GM18951 (cell line): Measurements from ENCODE around the gene CAMTA1.
"Not testable (repeated sequence)": the region's sequence is repeated elsewhere in the genome, so short reads cannot be mapped to it uniquely, and the experiment has no call there.

Source experiments
- POLR2A ChIP-seq: IDR thresholded peaks from 4 replicates; pipeline ENCODE4 v1.6.1; 2011; ENCODE audit warnings: mild to moderate bottlenecking; ENCODE audit not compliant: insufficient read length, insufficient read depth; ENCODE audit errors: extremely low read depth
- in situ Hi-C: fragments of 300-500 bp; cut with MboI; formaldehyde crosslinking; loops from one replicate; pipeline ENCODE4 v1.12.0; 2022; ENCODE audit warnings: low sequenced_read_pairs, mixed read lengths, inconsistent platforms; ENCODE audit not compliant: unreplicated experiment

CAMTA1 gene

DNA sequence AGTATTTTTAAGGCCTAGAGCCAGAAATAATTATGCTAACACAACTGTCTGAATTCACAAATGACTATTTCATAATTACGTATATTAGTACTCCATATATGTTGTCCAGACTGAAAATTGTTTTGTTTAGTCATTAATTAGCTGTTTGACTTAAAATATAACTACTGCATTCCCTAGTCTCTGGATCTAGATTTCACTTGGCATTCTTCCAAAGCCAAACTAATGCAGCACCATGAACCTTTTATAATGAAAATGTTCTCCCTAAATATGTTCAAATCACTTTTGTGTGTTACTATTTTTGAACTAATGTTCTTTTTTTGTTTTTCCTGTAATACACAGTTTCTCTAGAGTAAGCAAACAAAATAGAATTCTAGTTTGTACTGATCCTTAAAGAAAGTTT lies 46.1 kb downstream of the CAMTA1 start:
- TF ChIP-seq POLR2A, result no peak

GRCh38 chr1:6832006-6832405 lies 46.8 kb downstream of the CAMTA1 start:
- in situ Hi-C loops, result not testable (repeated sequence)

More for the DNA sequence above, 46.1 kb downstream of the CAMTA1 start:
- in situ Hi-C loops, result no loop called here

- TF ChIP-seq POLR2A, result no peak
- in situ Hi-C loops, result no loop called here
Measured at GRCh38 chr1:6832531-6833188, 47.4 kb downstream of the CAMTA1 start.

DNA sequence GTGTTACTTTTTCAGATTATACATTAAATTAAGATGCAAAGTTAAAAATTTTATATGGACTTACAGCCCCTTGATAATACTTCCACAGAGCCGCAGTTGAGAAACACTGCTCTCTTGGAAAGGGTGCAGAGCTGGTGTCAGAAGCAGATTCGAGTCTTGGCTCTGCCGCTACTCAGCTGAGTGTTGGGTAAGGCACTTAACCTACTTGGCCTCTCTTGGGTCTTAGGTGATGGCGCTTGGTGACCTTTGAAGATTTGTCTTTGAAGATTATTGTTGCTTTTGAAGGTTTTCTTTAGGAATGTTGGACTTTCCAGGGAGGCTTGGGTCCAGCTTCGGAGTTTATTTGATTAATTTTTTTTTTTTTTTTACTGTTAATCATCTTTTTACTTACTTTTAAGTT lies 48.5 kb downstream of the CAMTA1 start:
- in situ Hi-C loops, result no loop called here
- no peak for TF ChIP-seq POLR2A

DNA sequence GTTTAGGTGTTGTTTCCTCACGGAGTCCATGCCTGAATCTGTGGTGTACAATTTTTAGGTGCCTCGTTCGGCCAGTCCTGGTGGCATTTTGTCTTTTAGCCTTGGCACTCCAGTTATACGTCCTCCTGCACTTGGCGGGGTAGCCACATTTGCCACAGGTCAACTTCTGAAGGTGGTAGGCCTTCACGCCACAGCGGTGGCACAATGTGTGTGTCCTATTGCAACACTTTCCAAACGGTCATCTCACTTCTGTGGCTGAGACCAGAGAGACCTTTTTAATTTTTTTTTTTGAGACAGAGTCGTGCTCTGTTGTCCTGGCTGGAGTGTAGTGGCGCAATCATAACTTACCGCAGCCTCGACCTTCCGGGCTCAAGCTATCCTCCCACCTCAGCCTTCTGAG lies 49.1 kb downstream of the CAMTA1 start:
- TF ChIP-seq POLR2A, result no peak
- in situ Hi-C loops, result no loop called here

- TF ChIP-seq POLR2A, result no peak
- in situ Hi-C loops, result no loop called here
Measured at GRCh38 chr1:6835139-6835538, 49.9 kb downstream of the CAMTA1 start.

DNA sequence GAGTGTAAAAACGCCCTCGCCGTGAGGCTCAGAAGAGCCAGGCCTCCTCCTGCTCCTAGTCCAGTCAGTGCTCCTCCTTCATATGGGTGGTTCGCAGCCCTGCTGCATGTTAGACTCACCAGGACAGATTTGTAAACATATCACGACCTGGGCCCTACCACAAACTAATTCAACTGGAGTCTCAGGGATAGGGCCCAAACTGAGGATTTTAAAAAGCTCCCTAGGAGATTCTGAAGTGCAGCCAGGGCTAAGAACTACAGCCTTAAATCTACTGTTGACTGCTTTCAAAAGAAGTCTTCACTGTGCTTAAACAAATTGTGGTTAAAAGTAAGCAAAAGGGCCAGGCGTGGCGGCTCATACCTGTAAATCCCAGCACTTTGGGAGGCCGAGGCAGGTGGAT lies 57.0 kb downstream of the CAMTA1 start:
- in situ Hi-C loops, result no loop called here
- no peak for TF ChIP-seq POLR2A

DNA sequence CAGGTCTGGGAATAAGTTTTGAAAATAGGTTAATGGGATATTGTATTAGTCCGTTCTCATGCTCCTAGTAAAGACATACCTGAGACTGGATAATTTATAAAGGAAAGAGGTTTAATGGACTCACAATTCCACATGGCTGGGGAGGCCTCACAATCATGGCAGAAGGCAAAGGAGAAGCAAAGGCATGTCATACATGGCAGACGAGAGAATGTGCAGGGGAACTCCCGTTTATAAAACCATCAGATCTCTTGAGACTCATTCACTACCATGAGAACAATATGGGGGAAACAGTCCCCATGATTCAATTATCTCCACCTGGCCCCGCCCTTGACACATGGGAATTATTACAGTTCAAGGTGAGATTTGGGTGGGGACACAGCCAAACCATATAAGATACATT lies 60.5 kb downstream of the CAMTA1 start:
- in situ Hi-C loops, result not testable (repeated sequence)

- in situ Hi-C loops, result no loop called here
- TF ChIP-seq POLR2A, result no peak
Measured at GRCh38 chr1:6848816-6849215, 63.6 kb downstream of the CAMTA1 start.

DNA sequence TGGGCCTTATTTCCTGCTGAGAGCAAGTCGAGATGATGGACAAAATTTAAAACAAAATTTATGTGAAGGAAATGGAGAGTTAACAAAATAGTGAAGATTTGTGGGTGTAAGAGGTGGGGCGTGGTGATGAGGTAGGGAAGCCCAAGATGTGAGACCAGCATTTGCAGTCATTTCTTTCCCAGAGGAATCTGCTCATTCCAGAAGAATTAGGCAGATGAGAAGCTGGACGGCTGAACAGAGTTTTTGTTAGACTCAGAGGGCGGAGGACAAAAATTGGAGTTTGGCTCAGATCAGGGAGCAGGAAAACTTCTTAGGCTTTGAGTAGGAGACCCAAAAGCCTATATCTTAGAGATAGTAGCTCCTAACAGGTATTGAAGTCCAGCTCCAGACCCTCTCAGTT lies 65.3 kb downstream of the CAMTA1 start:
- no peak for TF ChIP-seq POLR2A
- in situ Hi-C loops, result no loop called here

DNA sequence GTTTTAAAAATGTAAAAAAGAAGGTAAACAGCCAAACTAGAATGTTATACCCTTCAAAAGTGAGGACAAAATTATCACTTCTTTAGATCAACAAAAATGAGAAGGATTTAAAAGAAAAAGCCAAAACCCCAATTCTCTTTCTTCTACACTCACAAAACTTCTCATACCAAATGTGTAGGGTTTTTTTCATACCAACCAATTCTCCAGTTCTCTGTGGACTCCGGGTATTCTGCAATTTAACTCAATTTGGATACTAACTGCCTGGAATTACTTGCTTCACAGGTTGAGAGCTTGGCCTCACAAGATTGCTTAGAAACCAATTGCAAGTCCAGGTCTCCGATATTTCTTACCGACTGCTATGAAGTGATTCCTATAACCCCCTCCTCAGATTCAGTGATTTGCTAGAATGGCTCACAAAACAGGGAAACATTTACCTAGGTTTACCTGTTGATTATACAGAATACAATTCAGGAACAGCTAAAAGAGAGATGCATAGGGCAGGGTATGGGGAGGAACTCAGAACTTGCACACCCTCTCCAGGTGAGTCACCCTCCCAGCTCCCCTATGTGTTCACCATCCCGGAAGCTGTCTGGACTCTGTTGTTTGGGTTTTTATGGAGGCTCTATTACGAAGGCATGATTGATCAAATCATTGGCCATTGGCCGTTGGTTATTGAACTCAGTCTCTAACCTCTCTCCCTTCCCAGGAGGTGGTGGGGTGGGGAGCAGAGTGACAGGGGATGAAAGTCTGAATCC lies 67.1 kb downstream of the CAMTA1 start:
- in situ Hi-C loops, result no loop called here
- TF ChIP-seq POLR2A, result no peak

DNA sequence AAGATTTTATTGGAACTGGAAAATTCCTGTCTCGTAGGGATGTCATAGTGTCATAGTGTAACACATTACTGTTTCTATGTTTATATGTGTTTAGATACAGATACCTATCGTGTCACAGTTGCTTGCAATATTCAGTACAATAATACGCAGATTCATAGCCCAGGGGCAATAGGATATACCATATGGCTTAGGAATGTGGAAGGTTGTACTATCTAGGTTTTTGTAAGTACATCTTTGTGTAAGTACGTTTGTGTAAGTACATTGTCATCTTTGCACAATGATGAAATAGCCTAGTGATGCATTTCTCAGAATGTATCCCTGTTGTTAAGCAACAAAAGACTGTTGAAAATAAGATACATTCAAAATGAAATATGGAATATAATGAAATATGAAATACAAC lies 68.9 kb downstream of the CAMTA1 start:
- in situ Hi-C loops, result no loop called here
- TF ChIP-seq POLR2A, result no peak

GRCh38 chr1:6857831-6858230 lies 72.6 kb downstream of the CAMTA1 start:
- in situ Hi-C loops, result no loop called here
- no peak for TF ChIP-seq POLR2A

GRCh38 chr1:6858596-6858995 lies 73.3 kb downstream of the CAMTA1 start:
- TF ChIP-seq POLR2A, result no peak
- in situ Hi-C loops, result no loop called here
